Measurements from ENCODE around the gene ISM1. TPM values are rescaled to one million over a fixed set of nuclear protein-coding genes. Genes with fewer than 3 reads are reported as not detected.

The ISM1 gene
- total RNA-seq, 1 donor from 2014 or later: 0.98 TPM

- H3K4me3 ChIP-seq (ENCODE audit: insufficient read depth, low read depth, low read length): peak overlapping the region; percentile 8
- H3K36me3 Mint-ChIP-seq (ENCODE audit: low read depth, unreplicated experiment): no peaks in the 10 kb centered on the region
- H3K9me3 ChIP-seq (ENCODE audit: insufficient read depth, low read depth, low read length): no peaks in the 10 kb centered on the region
- no peaks in the 10 kb centered on the region for H3K9me3 Mint-ChIP-seq (ENCODE audit: unreplicated experiment)
- H2AFZ ChIP-seq (ENCODE audit: low read depth, low read length): no peak overlapping the region
- TF ChIP-seq EZH2 (IDR thresholded peaks at IDR 0.05; ENCODE audit: insufficient read depth, low read length): no peak
- TF ChIP-seq CTCF (IDR thresholded peaks at IDR 0.05; ENCODE audit: insufficient read depth, low read depth, low read length): no peak
- H3K4me2 ChIP-seq (ENCODE audit: low read length): peak overlapping the region; percentile 46
- H3K27me3 ChIP-seq (ENCODE audit: insufficient read depth, low read length): no peaks in the 10 kb centered on the region
- peaks cover 10% of the 10 kb centered on the region for H3K4me1 ChIP-seq (ENCODE audit: insufficient read depth, low read length)
- FAIRE-seq (no peak), DNase-seq (ENCODE audit: low read depth) (peak; percentile 13)
- no peaks in the 10 kb centered on the region for H4K20me1 ChIP-seq (ENCODE audit: insufficient read depth, low read length)
- peak overlapping the region; percentile 28 for H3K27ac Mint-ChIP-seq (ENCODE audit: unreplicated experiment)
- no peak overlapping the region for H3K9ac ChIP-seq (ENCODE audit: low read length)
- H3K79me2 ChIP-seq (ENCODE audit: insufficient read depth, low read length): no peaks in the 10 kb centered on the region
- no peaks in the 10 kb centered on the region for H3K27me3 Mint-ChIP-seq (ENCODE audit: low read depth, unreplicated experiment)
- peaks cover 31% of the 10 kb centered on the region for H3K4me1 Mint-ChIP-seq (ENCODE audit: low read depth, unreplicated experiment)
- no peak overlapping the region for H3K4me3 Mint-ChIP-seq (ENCODE audit: unreplicated experiment)
- H3K27ac ChIP-seq (ENCODE audit: low read depth, low read length): no peak overlapping the region
- H3K36me3 ChIP-seq (ENCODE audit: insufficient read depth, low read length): no peaks in the 10 kb centered on the region
These were observed 110.5 kb downstream of the ISM1 start for GRCh38 chr20:13331536-13331935.

- H3K4me3 ChIP-seq (ENCODE audit: insufficient read depth, low read depth, low read length): no peak overlapping the region
- DNase-seq (ENCODE audit: low read depth) (no peak), FAIRE-seq (no peak)
- H3K4me1 ChIP-seq (ENCODE audit: insufficient read depth, low read length): peaks cover 10% of the 10 kb centered on the region
- H3K27me3 Mint-ChIP-seq (ENCODE audit: low read depth, unreplicated experiment): no peaks in the 10 kb centered on the region
- H3K36me3 ChIP-seq (ENCODE audit: insufficient read depth, low read length): no peaks in the 10 kb centered on the region
- no peak for TF ChIP-seq CTCF (IDR thresholded peaks at IDR 0.05; ENCODE audit: insufficient read depth, low read depth, low read length)
- no peak for TF ChIP-seq EZH2 (IDR thresholded peaks at IDR 0.05; ENCODE audit: insufficient read depth, low read length)
- H3K27me3 ChIP-seq (ENCODE audit: insufficient read depth, low read length): no peaks in the 10 kb centered on the region
- no peak overlapping the region for H2AFZ ChIP-seq (ENCODE audit: low read depth, low read length)
- H3K9me3 Mint-ChIP-seq (ENCODE audit: unreplicated experiment): peaks cover 5% of the 10 kb centered on the region
- H4K20me1 ChIP-seq (ENCODE audit: insufficient read depth, low read length): no peaks in the 10 kb centered on the region
- no peak overlapping the region for H3K27ac ChIP-seq (ENCODE audit: low read depth, low read length)
- H3K79me2 ChIP-seq (ENCODE audit: insufficient read depth, low read length): no peaks in the 10 kb centered on the region
- no peaks in the 10 kb centered on the region for H3K9me3 ChIP-seq (ENCODE audit: insufficient read depth, low read depth, low read length)
- H3K4me1 Mint-ChIP-seq (ENCODE audit: low read depth, unreplicated experiment): peaks cover 38% of the 10 kb centered on the region
- H3K36me3 Mint-ChIP-seq (ENCODE audit: low read depth, unreplicated experiment): no peaks in the 10 kb centered on the region
- no peak overlapping the region for H3K4me3 Mint-ChIP-seq (ENCODE audit: unreplicated experiment)
- no peak overlapping the region for H3K4me2 ChIP-seq (ENCODE audit: low read length)
- H3K27ac Mint-ChIP-seq (ENCODE audit: unreplicated experiment): no peak overlapping the region
- no peak overlapping the region for H3K9ac ChIP-seq (ENCODE audit: low read length)
These were observed 112.0 kb downstream of the ISM1 start for GRCh38 chr20:13333036-13333435.

GRCh38 chr20:13333793-13334192 is 112.7 kb downstream of the ISM1 start:
- Histone ChIP-seq H3K36me3 (ENCODE audit: insufficient read depth, low read length) (no peaks in the 10 kb centered on the region), H3K79me2 (ENCODE audit: insufficient read depth, low read length) (no peaks in the 10 kb centered on the region), H3K9me3 (ENCODE audit: insufficient read depth, low read depth, low read length) (no peaks in the 10 kb centered on the region), H3K27me3 (ENCODE audit: insufficient read depth, low read length) (no peaks in the 10 kb centered on the region), H3K4me2 (ENCODE audit: low read length) (no peak overlapping the region), H3K4me1 (ENCODE audit: insufficient read depth, low read length) (peaks cover 10% of the 10 kb centered on the region), H3K9ac (ENCODE audit: low read length) (no peak overlapping the region), H3K27ac (ENCODE audit: low read depth, low read length) (no peak overlapping the region), H3K4me3 (ENCODE audit: insufficient read depth, low read depth, low read length) (no peak overlapping the region), H2AFZ (ENCODE audit: low read depth, low read length) (no peak overlapping the region), H4K20me1 (ENCODE audit: insufficient read depth, low read length) (no peaks in the 10 kb centered on the region)
- H3K27me3 Mint-ChIP-seq (ENCODE audit: low read depth, unreplicated experiment): no peaks in the 10 kb centered on the region
- FAIRE-seq (no peak), DNase-seq (ENCODE audit: low read depth) (no peak)
- no peak overlapping the region for H3K4me3 Mint-ChIP-seq (ENCODE audit: unreplicated experiment)
- H3K9me3 Mint-ChIP-seq (ENCODE audit: unreplicated experiment): peaks cover 5% of the 10 kb centered on the region
- no peak for TF ChIP-seq EZH2 (IDR thresholded peaks at IDR 0.05; ENCODE audit: insufficient read depth, low read length)
- TF ChIP-seq CTCF (IDR thresholded peaks at IDR 0.05; ENCODE audit: insufficient read depth, low read depth, low read length): no peak
- H3K27ac Mint-ChIP-seq (ENCODE audit: unreplicated experiment): no peak overlapping the region
- no peaks in the 10 kb centered on the region for H3K36me3 Mint-ChIP-seq (ENCODE audit: low read depth, unreplicated experiment)
- peaks cover 39% of the 10 kb centered on the region for H3K4me1 Mint-ChIP-seq (ENCODE audit: low read depth, unreplicated experiment)
